Epithelial cell of proximal tubule (primary cell): ENCODE results near the gene TCF23. TPM values are rescaled to one million over a fixed set of nuclear protein-coding genes. Genes with fewer than 3 reads are reported as not detected.
A peak's percentile ranks its signal among the peaks of the same experiment; 100 is the strongest.
"Not testable (repeated sequence)": the region's sequence is repeated elsewhere in the genome, so short reads cannot be mapped to it uniquely, and the experiment has no call there.

Experiments used
- DNase-seq: peaks from one replicate; pipeline ENCODE4 v3.0.0-alpha.2; 2011; ENCODE audit warnings: low read depth
- H3K4me3 ChIP-seq: 2 replicates; pipeline ENCODE4 v1.5.1; 2011; ENCODE audit warnings: low read depth, mild to moderate bottlenecking, low read length
- total RNA-seq: library from RNA; depleted of rRNA; stranded (reverse); fragments of >200 nt; gene quantifications from 2 replicates; pipeline ENCODE4 v1.2.3, GENCODE V29; 2015
- TF ChIP-seq, protein P1 (sequence below): conservative IDR thresholded peaks from 2 replicates; pipeline ENCODE4 v1.5.1; 2012; ENCODE audit warnings: low read depth, mild to moderate bottlenecking, low read length

Gene TCF23
- total RNA-seq, 1 donor from 2014 or later = not detected

- TF ChIP-seq, protein P1, sequence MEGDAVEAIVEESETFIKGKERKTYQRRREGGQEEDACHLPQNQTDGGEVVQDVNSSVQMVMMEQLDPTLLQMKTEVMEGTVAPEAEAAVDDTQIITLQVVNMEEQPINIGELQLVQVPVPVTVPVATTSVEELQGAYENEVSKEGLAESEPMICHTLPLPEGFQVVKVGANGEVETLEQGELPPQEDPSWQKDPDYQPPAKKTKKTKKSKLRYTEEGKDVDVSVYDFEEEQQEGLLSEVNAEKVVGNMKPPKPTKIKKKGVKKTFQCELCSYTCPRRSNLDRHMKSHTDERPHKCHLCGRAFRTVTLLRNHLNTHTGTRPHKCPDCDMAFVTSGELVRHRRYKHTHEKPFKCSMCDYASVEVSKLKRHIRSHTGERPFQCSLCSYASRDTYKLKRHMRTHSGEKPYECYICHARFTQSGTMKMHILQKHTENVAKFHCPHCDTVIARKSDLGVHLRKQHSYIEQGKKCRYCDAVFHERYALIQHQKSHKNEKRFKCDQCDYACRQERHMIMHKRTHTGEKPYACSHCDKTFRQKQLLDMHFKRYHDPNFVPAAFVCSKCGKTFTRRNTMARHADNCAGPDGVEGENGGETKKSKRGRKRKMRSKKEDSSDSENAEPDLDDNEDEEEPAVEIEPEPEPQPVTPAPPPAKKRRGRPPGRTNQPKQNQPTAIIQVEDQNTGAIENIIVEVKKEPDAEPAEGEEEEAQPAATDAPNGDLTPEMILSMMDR = no peak
- no peak overlapping the region for H3K4me3 ChIP-seq
- DNase-seq = no peak
These were observed 33.3 kb upstream of the TCF23 start for GRCh38 chr2:27115519-27115918.

DNA sequence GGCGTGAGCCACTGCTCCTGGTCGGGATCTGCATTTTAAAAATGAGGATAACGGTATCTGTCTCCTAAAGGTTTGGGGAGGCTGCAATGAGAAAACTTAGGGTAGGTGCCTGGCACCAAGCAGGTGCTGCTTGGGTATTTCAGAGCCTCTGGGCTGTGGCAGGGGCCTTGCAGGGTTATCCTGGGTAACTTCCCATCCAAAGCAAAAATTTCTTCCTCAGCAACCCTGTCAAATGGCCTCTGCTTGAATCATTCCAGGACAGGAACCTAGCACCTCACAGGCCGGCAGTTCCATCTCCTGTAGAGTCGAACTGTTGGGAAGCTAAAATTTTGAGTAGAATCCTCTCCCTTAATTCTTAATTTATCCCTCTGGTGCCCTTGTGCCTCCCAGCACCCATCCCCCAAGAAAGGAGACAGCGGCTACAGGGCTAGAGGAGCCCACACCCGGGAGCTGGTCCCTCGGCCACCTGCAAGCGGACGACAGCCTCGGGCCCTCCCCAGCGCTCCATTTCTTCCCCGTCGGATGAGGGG is 30.7 kb upstream of the TCF23 start:
- TF ChIP-seq, protein P1 = no peak
- peak overlapping the region; percentile 49 for H3K4me3 ChIP-seq
- no peak for DNase-seq

GRCh38 chr2:27118525-27119329 is 30.1 kb upstream of the TCF23 start, which contains the start of gene CGREF1:
Gene CGREF1 (minus strand): TSS chr2:27119128. CDS start chr2:27104366, 14,762 bp downstream.
- no peak for DNase-seq
- TF ChIP-seq, protein P1 = no peak

DNA sequence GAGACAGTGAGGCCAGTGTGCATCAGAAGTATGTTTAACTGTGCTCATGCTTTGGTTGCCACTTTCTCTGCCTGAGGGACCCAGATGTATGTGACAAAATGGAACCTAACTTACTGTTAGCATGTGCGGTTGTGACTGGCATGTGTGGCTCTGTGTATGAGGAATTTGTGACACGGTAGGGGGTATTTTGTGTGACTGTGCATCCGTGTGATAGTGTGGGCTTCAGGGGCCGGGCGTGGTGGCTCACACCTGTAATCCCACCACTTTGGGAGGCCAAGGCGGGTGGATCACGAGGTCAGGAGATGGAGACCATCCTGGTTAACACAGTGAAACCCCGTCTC is 29.5 kb upstream of the TCF23 start:
- peak overlapping the region; percentile 39 for H3K4me3 ChIP-seq
- DNase-seq = not testable (repeated sequence)

More at GRCh38 chr2:27118525-27119329, 30.1 kb upstream of the TCF23 start, which contains the start of gene CGREF1:
- peak within 1 kb of the TSS; percentile 49 for H3K4me3 ChIP-seq

- TF ChIP-seq, protein P1 = no peak
- DNase-seq = no peak
- H3K4me3 ChIP-seq = no peak overlapping the region
These were observed 26.9 kb upstream of the TCF23 start for GRCh38 chr2:27121906-27122305.

DNA sequence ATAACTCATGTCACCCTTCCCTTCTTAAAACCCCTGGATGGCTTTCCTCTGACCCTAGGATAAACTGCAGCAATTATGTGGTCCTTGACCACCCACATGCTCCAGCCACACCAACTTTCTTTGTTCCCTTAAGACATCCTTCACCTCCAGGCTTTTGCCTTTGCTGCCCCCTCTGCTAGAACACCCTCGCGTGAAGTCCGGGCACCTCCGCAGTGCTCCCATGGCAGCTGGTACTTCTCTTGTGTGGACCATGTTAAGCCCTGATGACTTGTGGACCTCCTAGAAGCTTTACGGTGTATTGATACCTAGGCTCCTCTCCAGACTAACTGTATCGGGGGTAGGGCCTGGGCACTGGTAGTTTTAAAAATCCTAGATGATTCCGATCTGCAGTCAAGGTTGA is 26.0 kb upstream of the TCF23 start:
- H3K4me3 ChIP-seq = no peak overlapping the region
- TF ChIP-seq, protein P1 = no peak
- no peak for DNase-seq

GRCh38 chr2:27123302-27124150 is 25.3 kb upstream of the TCF23 start, which contains the start of gene ABHD1:
Gene ABHD1 (plus strand): TSS chr2:27123815. CDS start chr2:27123949, 134 bp downstream.
- TF ChIP-seq, protein P1 = no peak
- no peak for DNase-seq
- peak within 1 kb of the TSS; percentile 62 for H3K4me3 ChIP-seq
